Loucy (cell line): ENCODE data around the gene SLAIN1.

Source experiments
- CTCF ChIP-seq: fragments of 200-600 bp; sonication (generic); conservative IDR thresholded peaks from 2 replicates; pipeline ENCODE4 v1.5.1; 2014; ENCODE audit warnings: mild to moderate bottlenecking, antibody characterized with exemption, low read length
- EZH2phosphoT487 ChIP-seq: fragments of 200-600 bp; IDR thresholded peaks from 2 replicates; pipeline ENCODE4 v1.6.1; 2018; ENCODE audit warnings: antibody characterized with exemption, mild to moderate bottlenecking, moderate library complexity, borderline replicate concordance

GRCh38 chr13:77779552-77780272, 82.2 kb downstream of the SLAIN1 start:
- peak; percentile 76 for TF ChIP-seq CTCF
- TF ChIP-seq EZH2phosphoT487, result no peak
